HG02678 (cell line): ENCODE data around the gene DOK6.
"Not testable (repeated sequence)": the region's sequence is repeated elsewhere in the genome, so short reads cannot be mapped to it uniquely, and the experiment has no call there.

Source experiments
- ATAC-seq: cut with Tn5 transposase; IDR thresholded peaks from one replicate; pipeline ENCODE4 v1.9.1; 2021; ENCODE audit warnings: mild to moderate bottlenecking, moderate library complexity; ENCODE audit not compliant: unreplicated experiment

DOK6 gene

GRCh38 chr18:69400253-69400975 is at the start of gene DOK6:
TSS of gene DOK6 (plus strand) at chr18:69400888.
- ATAC-seq = no peak

DNA sequence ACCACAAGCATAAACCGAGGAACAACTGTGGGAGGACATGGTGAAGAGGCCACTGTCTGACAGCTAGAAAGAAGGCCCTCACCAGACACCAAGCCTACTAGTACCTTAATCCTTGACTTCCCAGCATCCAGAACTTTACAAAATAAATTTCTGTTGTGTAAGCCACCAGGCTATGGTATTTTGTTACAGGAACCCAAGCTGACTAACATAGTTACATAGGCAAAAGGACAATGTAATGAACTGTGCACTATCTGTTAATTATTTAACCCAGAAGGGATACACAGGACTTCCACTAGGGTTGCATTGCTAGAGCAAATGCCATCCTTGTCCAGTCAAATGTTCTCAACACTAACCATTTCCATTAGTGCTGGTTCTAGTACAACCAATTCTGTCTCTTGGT is 47.7 kb upstream of the DOK6 start:
- no peak for ATAC-seq

DNA sequence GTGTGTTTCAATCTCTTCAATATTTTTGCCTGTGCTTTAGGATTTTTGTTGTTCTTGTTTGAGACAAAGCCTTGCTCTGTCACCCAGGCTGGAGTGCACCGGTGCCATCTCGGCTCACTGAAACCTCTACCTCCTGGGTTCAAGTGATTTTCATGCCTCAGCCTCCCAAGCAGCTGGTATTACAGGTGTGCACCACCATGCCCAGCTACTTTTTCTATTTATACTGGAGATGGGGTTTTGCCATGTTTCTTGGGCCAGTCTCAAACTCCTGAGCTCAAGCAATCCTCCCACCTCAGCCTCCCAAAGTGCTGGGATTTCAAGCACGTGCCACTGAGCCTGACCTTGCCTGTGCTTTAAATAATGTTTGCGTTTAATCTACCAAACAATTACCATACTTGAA is 43.1 kb upstream of the DOK6 start:
- no peak for ATAC-seq

DNA sequence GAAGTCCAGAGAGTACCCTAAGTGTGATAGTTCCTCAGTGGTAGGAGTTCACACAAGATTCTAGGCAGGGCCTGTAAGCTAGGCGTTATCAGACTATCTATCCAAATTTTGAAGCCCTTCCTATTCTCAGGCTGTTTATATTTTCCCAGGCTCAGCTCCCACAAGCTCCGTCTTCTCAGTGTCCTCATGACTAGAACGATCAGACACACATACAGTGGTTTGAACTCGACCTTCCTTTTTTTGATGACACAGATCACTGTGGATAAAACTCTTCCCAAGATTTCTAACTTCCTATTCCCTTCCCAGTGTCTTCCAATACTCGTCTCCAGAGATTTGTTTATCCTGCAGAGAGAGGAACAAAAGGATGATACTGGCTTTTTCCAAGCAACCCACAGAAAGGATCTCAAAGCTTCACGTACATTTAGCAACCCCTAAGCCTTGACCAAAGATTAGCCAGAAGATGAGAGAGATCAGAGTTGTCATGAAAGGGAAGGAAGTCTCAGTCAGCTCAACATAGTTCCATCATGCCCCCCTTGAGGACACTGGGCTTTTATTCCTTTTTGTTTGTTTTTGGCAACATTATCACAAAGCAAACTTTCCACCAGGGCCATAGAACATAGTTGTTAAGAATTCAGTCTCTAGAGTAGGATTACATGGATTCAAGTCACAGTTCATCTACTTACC is 42.3 kb upstream of the DOK6 start:
- ATAC-seq = no peak

DNA sequence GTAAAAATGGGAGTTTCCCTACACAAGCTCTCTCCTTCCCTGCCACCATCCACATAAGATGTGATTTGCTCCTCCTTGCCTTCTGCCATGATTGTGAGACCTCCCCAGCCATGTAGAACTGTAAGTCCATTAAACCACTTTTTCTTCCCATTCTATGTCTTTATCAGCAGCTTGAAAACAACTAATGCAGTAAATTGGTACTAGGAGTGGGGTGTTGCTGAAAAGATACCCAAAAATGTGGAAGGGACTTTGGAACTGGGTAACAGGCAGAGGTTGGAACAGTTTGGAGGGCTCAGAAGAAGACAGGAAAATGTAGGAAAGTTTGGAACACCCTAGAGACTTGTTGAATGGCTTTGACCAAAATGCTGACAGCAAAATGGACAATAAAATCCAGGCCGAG is 40.9 kb upstream of the DOK6 start:
- not testable (repeated sequence) for ATAC-seq

GRCh38 chr18:69364930-69365329 is 35.8 kb upstream of the DOK6 start:
- ATAC-seq = no peak

GRCh38 chr18:69365658-69366057 is 35.0 kb upstream of the DOK6 start:
- no peak for ATAC-seq

DNA sequence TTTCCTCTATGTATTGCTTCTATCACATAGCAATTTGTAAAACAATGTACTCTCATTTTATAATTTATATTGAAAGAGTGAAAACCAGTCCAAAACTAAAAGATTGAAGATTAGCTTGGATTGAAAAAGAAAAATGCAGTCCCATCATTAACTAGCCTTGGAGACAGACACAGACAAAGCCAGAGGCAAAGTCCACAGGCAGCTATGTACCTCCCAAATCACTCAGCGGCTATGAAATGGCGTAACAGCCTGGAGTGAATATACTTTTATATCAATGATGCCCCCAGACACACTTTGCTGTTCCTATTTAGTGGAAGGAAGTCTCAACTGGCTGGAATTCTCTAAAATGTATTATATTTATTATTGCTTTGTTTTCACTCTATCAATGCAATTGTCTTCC is 33.6 kb upstream of the DOK6 start:
- ATAC-seq = no peak

- no peak for ATAC-seq
Observed at GRCh38 chr18:69371729-69372128, 29.0 kb upstream of the DOK6 start.

DNA sequence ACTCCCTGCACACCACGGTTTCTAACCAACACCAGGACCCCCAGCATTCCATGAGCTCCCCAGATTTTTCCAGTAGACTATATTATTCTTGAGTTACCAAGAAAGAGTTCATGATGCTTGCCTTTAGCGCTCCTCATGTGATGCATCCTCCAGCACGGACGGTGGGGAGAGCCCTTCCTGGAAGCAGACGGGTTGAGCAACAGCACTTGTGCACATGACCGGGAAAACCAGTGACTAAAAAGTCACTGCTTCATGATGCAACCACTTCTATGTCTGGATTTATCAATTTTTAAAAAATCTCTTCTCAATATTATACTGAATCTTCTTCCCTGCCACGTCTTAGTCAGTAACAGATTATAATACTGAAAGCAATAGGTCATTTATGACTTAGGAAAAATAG is 20.4 kb upstream of the DOK6 start:
- no peak for ATAC-seq

DNA sequence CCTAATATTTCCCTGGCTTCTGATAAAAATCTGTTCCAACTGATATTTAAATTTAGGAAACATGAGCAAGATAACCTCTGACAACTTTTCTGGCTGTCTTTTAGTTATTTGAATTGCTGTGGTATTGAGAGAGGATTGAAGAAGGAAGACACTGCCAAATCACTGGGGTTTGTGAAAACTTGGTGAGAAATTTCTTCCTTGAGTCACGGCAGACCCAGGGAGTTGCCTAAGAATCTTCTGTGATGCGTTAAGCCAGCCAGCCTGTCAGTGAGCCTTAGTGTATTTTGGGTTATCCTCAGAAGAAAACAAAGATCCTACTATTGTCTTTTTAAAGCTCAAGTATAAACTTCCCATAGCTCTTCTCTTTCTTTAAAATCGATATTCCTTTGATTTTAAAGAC is 17.5 kb upstream of the DOK6 start:
- no peak for ATAC-seq

DNA sequence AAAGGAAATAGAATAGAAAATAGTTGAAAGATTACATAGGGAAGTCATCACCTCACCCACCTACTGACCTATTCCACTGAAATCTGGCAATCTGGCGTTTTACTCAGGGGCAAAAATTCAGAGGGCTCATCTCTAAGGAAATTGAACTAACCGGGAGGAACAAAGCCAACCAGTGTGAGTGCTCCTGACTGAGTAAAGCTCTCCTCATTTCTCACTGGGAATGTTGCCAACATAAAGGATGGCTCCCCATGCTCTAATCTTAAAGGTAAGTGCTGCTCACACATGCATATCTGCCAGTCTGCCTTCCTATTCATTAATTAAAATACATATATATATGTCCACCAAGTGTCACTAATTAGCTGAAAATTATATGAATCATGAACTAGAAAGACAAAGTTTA is 13.5 kb upstream of the DOK6 start:
- ATAC-seq = no peak

DNA sequence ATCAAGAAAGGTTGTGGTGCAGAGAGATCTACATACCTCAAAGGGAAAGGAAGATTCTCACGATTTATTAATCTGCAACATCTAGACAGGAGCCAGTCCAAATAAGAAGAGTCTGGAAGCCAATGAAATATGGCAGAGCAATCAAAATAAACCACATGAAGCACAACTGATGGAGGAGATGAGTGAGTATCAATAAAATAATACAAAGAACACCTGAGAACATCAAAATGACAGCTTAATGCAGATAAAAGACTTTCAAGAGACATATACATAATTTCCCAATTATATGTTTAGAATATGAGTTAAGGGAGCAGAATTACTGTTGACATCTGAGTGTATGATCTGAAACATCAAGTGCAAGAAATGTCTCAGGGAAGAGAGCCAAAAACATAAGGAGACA is 12.5 kb upstream of the DOK6 start:
- no peak for ATAC-seq

GRCh38 chr18:69397096-69397495 is 3.6 kb upstream of the DOK6 start:
- no peak for ATAC-seq

DNA sequence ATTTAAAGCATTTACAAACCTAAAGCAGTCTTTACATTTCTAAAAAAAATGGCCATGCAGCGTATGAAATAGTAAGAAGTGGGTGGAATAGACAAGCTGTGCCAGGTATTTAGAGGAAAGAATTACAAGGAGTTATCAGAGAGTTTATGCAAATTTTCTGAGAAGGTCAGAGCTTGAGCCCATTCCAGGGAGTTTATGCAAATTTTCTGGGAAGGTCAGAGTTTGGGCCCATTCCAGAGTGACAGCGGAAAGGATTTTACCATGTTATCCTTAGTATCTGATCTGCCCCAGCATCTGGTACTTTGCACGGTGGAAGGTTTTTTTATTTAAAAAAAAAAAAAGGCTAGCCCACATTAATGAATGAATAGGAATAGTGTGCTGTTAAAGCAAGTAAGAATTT is 1.4 kb upstream of the DOK6 start:
- no peak for ATAC-seq

GRCh38 chr18:69400976-69401225 is 213 bp downstream of the DOK6 start:
- ATAC-seq = no peak

GRCh38 chr18:69401226-69401971 is 711 bp downstream of the DOK6 start:
- ATAC-seq = no peak

- ATAC-seq = no peak
Observed at GRCh38 chr18:69401972-69402532, 1.4 kb downstream of the DOK6 start.

DNA sequence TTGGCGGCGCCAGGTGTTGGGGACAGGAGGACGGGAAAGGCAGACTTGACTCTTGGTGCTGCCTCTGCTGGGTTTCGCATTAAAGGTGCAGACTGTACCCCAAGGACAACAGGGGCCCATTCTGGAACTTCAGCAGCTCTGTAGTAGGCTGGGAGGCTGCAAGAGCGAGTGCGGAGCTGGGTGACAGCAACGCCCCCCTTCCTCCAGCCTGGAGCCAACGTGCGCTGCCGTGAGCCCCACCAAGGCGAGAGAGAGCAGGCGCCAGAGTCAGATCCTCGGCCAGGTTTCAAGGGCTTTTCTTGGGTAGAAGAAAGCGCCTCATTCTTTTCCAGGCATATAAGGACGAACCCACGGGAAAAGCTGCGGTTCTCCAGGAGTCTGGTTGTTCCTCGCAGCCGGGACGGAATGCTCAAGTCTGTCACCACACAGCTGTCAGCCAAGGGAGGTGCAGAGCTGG is 1.9 kb downstream of the DOK6 start:
- no peak for ATAC-seq

DNA sequence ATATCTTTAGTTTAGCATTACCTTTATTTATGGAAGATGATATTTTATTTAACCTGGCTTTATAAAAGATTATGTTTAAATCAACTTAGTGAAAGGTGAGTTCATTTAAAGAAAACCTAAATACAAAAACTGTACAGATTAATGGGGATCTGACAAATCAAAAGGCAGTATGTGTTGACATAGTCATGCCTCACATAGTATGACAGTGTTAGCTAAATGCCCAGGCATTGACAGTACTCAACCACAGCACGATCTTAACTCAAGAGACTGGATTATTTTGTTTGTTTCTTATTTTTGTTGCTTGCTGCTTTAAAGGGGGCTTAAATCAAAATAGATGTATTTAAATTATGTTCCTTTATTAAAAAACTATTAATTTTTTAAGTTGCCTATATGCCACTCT is 7.8 kb downstream of the DOK6 start:
- no peak for ATAC-seq

DNA sequence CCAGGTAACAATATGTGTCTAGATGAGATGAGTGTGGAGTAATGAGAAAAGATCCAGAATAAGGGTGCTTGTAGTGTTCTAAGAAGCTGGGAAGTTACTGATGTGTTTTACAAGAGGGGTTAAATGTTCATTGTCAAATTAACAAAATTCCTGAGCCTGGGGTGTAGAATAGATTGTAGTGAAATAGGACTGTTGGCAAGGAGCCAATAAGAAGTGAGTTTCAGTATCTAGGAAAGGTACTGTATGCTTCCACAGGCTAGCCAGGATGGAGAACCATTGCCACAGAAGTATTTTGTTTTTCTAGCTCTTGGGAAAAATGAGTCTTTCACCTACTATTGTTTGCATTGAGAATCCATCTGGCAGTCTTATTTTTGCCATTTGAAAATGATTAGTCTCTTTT is 10.5 kb downstream of the DOK6 start:
- no peak for ATAC-seq

DNA sequence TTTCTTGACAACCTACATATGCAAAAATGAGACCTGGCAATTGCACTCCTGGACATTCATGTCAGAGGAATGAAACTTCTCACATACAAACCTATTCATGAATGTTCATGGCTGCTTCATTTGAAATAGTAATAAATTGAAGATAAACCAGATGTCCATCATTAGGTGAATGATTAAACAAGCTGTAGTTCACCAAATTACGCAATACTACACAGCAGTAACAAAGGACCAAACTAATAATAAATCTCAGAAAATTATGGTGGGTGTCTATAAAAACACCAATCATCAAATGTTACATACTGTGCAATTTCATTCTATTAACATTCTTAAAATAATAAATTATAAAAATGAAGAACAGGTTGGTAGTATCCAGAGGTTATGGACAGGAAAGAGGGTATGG is 13.5 kb downstream of the DOK6 start:
- no peak for ATAC-seq
